HG03520 (cell line): ENCODE results near the gene PPP2R2B.

Source experiments
- ATAC-seq: cut with Tn5 transposase; IDR thresholded peaks from one replicate; pipeline ENCODE4 v1.9.1; 2021; ENCODE audit warnings: mild to moderate bottlenecking, moderate library complexity; ENCODE audit not compliant: unreplicated experiment

The PPP2R2B gene

DNA sequence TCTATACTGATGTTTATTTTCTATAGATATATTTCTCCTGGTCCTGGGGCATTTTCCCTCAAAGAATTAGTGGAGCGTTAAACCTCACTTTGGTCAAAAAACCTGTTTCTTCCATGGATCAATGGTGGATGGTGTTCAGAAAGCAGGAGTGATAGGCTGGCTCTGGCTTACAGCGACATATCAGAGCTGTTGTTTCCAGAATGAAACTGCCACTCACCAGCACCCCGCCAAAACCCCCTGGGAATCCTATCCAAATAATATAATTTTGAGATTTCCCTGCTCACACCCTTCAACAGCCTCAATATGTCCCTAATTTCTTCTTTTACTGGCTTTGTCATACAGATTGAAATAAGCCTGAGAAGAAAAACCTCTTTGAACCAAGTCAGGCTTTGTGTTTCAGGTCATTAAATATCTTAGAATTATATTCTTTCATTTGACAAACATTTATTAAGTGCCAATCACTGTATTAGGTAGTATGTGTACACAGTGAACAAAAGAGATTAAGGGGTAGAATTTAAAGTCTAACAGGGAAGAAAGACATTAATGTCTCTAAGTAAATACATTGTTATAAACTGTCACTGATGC lies 218.1 kb downstream of the PPP2R2B start:
- ATAC-seq: no peak

DNA sequence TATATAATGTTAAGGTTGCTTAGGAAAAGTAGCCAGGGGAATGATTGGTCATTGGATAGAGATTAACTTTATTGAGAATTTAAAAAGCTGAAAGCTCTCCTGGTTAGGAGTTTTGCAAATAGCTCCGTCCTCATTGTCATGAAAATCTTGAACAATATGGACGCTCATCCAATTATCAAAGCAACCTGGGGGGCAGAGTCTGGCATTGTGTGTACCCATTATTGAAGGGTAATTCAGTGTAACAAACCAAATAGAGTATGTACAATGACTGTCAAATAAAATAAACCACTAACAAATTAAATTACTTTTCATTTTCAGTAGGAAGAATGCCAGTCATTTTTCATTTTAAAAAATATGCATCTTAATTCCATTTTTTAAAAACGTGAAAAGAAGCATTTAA lies 218.6 kb downstream of the PPP2R2B start:
- ATAC-seq: no peak

DNA sequence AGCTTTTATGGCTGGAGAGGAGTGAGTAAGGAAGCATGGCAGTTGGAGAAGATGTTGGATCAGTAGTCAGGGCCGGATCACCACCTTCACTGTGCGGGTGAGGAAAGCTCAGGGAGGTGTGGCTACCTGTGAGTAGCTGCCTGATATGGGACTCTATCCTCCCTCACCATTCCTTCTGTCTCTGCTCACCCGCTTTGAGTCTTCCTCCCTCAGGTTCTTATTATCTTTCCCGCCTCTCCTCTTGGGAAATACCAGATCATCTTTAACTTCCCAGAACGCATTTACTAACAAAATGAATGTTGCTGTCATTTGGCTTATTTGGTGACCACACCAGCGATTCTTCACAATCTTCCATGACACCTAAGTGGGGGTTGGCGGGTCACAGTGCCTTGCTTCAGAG lies 221.9 kb downstream of the PPP2R2B start:
- no peak for ATAC-seq

DNA sequence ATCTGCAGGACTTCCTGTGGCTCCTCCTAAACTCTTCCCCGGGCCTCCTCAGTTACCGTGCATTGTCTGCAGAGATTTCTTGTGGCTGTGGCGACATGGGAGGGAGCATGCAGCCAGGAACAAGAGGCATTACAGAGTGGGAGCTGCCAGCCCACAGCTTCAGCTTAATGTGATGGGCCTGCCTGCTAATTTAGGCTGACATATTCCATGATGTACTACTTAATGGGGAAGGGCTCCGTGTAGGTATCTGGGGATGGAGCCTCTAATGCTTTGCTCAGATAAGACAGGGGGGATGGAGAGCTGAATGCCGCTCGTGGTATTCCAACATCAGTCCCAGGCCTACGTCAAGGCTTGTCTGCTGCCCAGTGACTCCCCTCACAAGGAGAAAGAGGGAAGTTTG lies 225.0 kb downstream of the PPP2R2B start:
- no peak for ATAC-seq

DNA sequence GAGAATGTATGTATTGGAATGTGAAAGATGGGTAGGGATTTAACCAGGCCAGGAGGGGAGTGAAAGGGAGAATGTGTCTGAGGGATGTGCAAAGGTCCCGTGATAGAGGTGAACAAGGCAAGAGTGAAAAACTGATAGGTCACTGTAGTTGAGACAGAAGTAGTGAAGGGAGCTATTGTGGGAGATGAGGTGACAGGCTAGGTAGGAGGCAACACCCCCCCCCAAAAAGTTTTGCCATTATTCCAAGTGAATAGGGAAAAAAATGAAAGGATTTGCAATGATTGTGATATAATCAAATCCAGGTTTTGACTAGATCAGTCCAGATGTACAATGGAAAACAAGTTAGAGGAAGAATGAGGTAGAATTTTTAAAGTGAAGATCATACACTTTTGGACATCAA lies 226.0 kb downstream of the PPP2R2B start:
- no peak for ATAC-seq

DNA sequence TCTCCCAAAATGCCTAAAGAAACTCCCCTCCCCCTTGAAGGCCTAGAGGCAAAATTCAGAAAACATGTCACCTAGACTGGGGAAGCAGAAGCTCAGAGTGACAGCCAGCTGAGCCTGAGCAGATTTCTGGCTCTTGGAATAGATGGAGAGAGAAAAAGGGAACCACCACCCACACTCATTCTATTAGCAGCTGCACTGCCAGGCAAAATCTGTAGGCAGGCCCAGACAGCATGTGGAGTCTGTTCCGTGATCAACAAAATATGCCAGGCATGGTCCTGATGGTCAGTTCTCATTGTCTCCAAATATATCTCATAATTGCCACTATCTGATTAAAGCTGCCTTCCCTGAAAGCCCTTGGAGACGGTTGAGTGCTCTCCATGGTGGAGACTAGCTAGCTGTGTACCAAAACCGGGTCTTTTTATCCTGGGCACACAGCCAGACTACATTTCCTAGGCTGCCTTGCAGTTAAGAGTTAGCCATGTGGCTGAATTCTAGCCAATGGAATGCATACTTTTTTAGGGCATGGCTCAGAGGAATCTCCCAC lies 230.8 kb downstream of the PPP2R2B start:
- ATAC-seq: no peak

DNA sequence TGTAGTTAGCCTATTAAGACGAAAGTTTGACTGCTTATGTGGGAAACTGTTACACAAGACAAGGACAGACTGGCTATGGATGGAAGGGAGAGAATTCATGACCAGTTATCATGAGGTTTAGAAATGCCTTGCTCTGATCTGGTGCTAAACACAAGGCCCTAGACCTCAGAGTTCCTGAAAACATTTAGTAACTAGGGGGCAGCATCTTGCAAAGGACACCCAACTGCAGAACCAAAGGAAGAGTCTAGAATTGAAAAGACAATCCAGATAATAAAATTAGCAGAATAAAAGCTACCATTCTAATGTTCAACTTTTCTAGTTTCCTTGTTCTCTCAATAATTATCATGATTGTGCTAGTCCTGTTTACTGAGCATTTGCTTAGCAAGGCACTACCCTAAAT lies 232.1 kb downstream of the PPP2R2B start:
- no peak for ATAC-seq

DNA sequence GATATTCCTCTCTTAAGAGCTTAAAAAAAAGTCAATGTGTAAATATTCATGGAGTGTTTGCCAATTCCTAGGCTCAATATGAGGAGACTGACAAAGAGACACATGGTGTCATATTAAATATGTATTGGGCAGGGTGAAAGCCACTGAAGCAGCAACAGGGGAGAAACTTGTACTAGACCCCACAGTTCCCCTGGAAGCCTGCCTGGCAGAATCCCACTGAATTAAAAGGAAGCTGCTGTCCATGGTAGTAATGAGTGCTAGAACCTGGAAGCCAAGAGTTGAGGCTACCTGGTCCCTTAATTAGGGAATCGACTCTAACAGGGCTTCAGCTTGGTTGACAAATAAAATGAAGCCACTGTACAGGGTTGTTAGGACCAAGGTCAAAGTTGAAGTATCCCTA lies 233.2 kb downstream of the PPP2R2B start:
- no peak for ATAC-seq

DNA sequence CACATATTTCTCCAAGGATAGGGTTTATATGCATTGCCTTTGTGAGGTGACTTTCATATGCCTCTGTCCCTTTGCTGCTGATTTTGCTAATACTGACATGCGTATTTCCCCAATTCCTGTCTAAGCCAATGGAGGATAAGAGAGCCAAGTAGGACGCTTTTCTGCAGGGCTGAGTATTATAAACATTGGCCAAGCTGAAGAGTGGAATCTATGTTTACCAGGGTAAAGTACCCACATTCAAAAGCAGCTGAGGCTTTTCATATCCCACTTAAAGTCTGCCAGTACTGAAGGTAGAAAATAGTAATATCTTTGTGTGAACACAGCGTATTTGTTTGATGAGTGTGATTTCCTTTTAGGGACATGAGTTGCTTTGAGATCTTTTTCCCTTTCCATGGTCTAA lies 233.7 kb downstream of the PPP2R2B start:
- no peak for ATAC-seq

DNA sequence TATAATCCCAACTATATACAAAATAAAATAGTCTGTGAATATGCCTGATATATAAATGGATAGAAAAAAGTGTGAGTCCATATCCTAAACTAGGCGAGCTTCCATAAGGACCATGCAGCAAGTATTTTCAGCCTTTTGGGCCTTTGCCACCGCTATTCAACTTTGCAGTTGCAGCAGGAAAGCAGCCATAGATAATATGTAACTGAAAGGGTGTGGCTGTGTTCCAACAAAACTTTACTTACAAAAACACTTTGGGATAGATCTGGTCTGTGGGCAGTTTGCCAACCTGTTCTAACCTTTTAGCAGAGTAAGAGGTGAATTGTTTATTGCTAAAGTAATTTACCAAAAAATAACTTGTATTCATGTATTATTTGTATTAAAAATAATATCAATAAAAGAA lies 234.8 kb downstream of the PPP2R2B start:
- no peak for ATAC-seq

DNA sequence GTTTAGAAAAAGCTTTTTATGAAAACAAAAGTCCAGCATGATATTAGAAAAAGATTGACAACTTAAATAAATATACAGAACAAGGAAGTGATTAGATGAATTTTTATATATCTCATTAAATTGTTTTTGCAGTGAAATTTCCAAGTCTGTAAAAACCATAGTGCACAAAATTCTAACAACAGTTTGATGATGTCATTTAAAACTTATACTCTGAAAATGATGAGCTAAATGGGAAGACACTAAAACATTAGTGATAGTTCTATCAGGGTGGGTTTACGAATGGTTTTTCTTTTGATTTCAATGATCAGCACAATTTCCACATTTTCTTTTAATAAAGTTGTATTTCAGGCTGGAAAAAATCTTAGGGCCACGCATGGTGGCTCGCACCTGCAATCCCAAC lies 236.1 kb downstream of the PPP2R2B start:
- ATAC-seq: no peak

DNA sequence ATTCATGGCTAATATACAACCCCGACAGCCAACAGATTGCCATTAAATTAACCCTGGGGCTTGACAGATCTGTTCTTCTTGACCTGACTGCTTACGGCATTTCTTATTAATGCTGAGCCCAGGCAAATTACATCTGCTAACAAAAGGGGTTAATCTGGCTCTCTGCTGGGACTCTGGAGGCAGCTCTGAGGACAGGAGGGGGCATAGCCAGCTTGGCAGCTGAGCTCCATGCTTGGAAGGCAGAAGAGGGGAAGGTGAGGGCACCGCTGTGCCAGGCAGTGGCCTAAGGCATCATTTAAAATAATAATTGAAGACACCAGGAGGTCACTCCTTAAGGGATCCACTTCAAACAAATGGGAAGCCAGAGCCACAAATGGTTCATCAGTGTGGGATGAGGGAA lies 236.6 kb downstream of the PPP2R2B start:
- no peak for ATAC-seq

DNA sequence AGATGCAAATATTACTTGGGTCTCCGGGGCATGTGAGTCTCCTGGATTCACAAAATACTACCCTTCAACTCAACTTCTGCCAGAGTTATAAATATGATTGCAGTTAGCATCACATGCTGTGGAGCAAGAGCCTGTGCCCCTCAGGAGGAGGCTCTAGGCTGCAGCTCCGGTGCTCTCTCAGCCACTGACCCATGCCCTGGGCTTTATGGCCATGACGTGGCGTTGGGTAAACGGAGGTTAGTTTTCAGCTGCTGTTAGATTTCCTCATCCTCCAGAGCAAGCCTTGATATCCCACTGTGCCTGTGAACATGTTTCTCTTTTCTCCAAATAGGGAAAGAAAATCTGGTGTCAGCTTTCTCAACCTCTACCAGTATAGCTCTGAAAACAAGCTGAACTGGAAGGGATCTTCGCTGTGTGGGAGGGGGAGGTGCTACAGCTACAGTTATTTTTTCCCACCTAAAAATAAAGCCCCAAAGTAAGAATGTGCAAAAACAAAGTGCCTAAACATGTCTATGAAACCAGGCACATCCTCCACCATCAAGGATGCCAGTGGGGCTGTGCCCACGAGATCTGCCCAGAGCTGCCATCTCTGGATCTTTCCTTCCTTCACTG lies 238.2 kb downstream of the PPP2R2B start:
- ATAC-seq: no peak

DNA sequence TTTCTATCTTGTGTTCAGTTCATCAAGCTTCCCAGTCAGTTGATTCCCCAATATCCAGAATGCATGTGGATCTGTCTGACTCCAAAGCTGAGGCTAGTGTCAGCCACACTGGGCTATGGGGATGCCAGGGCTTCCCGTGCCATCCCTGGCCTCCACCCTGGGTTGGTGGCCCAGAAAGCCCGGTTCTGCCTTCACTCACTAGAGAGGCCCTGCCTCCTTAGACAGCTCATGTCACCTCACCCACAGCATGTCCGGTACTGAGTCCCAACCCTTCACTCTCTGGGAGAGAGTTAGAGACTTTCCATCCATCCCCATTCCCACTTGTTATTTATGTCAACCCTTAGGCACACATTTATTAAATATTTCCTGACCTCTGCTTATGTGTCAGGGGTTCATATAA lies 243.1 kb downstream of the PPP2R2B start:
- ATAC-seq: no peak

DNA sequence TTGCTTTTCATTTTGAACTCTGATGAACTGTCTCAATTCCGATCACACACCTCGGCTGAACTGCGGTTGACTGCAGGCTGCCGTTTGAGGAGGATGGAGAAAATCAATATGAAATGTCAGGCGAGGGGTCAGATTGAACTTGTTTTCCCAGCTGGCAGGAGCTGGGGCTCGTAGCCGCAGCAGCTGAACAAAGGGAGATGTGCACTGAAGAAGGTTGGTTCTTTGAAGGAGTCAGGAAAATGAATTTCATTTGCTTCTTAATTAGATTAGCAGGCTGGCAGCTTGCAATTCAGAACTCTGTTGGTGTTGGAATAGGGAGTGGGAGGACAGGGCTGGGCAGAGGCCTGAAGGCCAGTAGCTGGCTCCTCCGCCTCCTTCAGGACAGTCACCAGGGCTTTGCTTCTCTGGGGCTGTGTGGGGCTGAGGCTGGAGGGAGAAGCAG lies 245.2 kb downstream of the PPP2R2B start:
- ATAC-seq: no peak

DNA sequence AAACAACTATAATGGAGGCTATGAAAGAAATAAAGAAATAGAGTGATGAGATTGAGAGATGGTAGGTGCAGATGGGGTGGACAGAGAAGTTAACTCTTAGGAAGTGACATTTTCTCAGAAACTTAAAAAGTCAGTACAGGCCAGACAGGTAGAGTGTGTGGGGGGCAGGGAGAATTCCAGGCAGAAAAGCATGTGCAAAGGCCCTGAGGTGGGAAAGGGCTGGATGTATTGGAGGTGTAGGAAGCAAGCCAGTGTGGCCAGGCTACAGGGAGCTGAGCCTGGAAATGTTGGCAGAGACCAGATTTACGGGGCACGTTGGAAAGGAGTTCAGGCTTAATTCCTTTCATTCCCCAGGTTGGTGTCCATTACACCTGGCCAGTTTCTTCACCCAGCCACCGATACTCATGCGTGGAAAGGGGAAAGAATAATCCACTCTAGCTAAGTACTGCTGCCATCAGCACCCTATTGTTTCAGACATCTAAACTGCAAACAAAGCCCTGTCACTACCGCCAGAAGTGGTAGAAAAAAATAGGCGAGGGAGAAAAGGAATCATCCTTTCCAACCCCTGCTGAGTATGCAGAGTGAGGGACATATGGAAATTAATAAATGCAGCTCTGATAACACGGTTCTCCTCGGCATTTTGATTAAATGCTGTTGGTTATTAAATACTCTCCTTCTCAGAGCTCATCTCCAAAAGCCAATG lies 245.8 kb downstream of the PPP2R2B start:
- no peak for ATAC-seq

DNA sequence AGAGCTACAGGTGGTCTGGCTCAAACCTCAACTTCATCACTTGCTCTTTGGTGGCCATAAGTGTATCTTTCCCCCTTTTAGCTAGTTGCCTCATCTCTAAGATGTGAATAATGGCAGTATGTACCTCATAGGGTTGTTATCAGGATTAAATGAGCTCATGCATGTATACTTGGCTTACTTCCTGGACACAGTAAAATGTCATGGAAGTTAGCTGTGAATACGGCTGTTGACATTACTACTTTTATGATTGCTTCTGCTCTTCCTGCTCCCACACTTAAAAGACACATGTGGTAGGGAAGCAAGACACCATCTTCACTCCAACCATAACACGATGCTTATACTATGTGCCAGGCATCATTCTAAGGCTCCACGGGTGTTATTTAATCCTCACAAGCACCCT lies 248.1 kb downstream of the PPP2R2B start:
- no peak for ATAC-seq

DNA sequence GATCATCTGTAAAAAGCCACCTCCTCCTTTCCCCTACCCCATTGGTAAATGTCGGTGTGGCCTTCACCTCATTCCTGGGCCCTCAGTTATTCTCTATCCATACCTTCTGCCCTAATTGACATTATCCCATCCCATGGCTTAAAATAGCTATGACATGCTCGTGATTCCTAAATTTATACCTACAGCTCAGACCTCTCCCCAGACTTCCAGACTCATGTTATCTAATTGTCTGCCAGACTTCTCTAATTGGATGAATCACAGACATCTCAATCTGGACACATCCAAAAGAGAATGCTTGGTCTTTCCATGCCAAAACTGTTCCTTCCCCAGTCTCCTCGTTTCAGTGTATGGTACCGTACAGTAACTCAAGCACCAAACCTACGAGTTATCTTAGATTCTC lies 249.6 kb downstream of the PPP2R2B start:
- ATAC-seq: no peak

DNA sequence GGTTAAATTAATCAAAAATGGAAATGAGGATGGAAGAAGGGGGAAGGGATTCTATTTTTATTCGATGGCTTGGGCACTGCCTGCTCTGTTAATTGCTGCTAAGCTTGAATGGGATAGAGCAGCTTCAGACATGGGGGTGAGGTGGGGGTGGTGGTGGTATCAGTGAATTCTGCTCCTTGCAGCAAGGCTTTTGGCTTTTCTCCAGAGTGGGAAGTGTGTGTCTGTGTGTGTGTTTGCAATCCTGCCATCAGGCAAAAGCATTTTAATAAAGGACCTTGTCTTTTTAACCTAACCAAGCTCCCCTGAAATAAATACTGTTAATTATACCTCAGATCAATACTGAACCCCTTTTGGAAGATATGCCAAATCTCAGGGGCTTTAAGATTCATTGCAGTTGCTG lies 251.6 kb downstream of the PPP2R2B start:
- ATAC-seq: no peak

DNA sequence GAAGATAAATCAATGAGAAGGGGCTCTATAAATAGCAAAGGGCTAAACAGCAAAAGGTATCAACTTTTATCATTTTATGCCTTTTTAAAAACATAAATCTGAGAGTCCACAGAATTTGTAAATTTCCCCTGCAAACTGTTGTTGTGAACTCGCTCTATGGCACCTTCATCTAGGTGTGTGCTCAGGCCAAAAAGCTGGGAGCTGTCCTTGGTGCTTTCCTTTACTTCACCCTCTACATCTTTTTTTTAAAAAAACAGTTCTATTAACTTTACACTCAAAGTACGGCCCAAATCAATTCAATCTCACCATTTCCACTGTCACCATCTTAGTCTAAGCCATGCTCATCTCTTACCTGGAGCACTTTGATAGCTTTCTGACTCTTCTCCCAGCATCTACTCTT lies 254.4 kb downstream of the PPP2R2B start:
- no peak for ATAC-seq

DNA sequence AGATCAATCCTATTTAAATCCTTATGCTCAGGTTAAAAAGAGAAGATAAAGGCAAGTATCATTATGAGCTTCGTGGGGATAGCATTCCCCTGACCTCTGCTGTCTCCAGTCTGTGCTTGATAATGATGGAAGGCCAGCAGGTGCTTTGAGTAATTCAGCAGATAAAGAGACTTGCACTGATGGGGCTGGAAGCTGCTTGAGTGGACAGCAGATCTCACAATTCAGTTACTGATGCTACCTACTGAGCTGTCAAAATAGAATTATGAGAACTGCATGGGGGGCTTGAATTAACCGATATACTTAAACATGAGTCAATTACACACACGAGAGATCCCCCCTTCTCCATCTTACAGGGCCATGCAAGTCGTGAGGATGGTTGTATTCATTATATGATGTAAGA lies 254.9 kb downstream of the PPP2R2B start:
- no peak for ATAC-seq

DNA sequence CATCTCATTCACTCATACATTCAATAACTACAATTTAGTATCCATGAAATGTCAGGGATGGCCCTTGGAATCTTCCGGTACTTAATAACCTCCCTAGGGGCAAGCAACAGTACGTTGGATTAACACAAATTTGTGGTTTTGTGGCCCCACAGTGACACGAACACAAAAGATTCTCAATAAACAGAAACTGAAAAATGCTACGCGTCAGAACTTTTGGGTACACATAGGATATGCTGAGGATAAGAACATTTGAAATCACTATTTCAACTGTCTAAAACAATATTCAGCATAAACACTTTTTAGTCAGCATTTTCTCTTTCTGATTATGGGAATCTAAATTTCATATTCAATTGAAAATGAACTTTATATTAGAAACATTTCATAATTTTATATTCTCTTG lies 255.5 kb downstream of the PPP2R2B start:
- no peak for ATAC-seq
